SKM-1 treated with dmso at 0.1 percent for 144 hours (cell line): ENCODE measurements around the gene ST3GAL3.

ENCODE experiments used
- DNase-seq: peaks from one replicate; lab custom pipeline; 2025; ENCODE audit not compliant: unreplicated experiment; lab: John Stamatoyannopoulos, UW

The ST3GAL3 gene

GRCh38 chr1:43847882-43848281 lies 140.5 kb downstream of the ST3GAL3 start:
- no peak for DNase-seq

GRCh38 chr1:43849670-43850069 lies 142.3 kb downstream of the ST3GAL3 start:
- no peak for DNase-seq

DNA sequence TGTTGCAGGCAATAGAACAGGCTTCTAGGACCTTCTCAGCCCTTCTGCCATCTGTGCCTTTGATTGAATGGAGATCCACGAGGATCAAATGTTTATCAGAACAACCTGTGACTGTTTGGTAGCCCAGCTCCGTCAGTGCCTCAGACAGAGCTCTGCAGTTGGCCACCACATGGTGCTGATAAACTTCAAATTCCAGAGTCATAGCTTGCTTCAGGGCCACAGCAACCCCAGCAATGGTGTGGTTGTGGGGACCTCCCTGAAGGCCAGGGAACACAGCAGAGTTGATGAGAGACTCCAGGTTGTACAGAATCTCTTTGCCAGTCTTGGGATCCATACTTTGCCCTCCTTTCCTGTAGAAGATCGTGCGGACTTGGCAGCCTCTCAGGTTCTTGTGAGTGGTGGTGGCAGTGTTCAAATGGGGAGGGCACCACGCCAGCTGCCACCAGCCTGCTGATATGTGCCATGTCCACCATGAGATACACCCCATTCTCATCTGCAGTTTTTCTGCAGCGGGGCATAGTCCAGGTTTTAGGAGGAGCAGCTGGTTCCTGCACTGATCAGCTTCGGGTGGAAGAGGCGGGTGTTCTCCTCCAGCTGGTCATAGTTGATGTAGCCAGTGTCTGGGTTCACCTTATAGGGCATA lies 143.4 kb downstream of the ST3GAL3 start:
- no peak for DNase-seq

- DNase-seq, result no peak
These were observed 144.4 kb downstream of the ST3GAL3 start for GRCh38 chr1:43851561-43852338.

DNA sequence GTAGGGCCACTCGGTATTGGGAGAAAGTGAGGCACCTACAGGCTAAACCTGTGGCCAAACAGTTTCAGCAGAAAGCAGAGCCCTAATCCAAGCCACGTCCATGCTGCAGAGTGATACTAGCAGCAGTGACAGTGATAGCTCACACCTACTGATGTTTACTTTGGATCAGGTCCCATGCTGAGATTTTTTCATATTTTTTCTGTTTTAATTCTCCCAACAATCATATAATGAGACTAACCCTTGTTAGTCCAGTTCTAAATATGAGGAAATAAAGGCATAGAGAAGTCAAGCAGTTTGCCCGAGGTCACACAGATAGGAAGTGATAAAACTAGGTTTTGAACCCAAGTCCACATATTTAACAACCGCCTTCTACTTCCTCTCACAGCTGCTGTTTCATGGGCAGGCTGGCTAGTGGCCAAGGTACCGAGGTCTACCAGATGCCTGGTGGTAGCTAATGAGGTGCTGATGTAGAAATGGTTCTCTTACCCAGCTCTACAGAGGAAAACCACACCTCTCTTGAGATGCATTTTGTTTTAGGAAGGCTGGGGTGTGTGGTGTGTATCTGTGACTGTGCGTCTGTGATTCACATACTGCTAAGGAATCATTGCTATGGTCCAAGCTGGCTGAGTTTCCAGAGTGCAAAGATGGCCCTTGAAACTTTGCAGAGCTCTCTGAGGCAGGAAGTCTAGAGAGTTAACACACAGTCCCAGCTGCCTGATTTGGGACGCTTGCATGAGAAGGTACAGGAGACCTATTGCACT lies 146.0 kb downstream of the ST3GAL3 start:
- peak; percentile 94 for DNase-seq

DNA sequence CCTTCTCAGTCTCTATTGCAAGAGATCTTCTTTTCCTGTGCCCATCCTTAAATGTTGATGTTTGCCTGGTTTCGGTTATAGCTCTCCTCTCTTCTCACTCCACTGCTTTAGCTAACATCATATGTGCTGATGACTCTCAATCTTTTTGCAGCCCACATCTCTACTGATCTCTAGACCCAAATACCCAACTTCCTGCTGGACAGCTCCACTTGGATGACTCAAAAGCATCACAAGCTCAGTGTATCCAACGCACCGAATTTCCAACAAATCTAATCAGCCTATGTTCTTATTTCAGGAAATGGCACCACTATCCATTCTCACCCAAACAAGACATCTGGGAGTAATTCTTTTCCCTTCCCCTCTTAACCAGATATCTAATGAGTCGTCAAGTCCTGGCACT lies 147.1 kb downstream of the ST3GAL3 start:
- no peak for DNase-seq

GRCh38 chr1:43856188-43856587 lies 148.9 kb downstream of the ST3GAL3 start:
- no peak for DNase-seq

DNA sequence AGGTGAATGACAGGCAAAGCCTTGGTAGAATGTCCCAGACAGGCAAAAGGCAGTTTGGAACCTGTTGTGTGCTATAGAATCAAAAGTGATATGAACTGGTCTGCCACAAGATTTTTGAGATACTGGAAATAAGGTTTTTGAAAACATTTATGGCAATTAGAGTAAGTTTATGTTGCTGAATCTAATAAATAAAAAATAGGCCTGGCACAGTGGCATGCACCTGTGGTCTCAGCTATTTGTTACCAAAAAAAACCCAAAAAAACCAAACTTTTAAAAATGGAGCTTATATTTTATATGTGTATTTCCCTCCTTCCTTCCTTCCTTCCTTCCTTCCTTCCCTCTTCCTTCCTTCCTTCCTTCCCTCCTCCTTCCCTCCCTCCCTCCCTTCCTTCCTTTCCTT lies 149.8 kb downstream of the ST3GAL3 start:
- no peak for DNase-seq

DNA sequence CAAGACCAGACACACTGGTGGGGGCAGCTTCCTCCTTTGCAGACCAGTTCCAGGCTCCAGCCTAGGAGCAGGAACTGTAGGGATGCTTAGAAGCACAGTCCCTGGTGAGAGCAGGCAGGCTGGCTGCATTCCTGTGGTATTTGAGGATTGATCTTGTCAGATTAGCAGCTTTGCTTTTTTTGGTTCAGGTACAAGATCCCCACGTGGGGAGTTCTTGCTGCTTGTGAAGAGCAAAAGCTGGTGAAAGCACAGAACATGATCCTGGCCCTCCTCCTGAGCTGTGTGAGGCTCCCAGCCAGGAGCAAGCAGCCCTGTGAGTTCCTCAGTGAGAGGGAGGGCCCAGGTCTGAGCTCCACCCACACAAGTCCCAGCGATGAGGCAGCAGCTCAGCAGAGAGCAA lies 151.0 kb downstream of the ST3GAL3 start:
- DNase-seq, result no peak

DNA sequence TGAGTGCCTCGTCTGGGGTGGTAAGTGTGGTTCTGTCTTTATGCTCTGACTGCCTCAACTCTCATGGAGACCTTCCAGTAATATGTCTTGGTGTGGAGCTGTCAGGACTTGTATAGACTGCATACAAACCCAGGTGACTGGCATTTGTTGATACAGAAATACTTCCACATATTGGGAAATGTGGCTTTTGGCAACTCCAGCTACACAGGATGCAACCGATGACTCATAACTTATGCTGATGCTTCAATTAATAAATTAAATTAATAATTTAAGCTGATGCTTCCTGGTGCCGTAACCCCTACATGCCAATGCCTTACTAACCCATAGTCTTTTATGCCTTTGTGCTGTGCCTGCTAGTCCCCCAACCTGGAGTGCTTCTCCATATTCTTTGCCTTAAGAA lies 154.0 kb downstream of the ST3GAL3 start:
- DNase-seq, result no peak

DNA sequence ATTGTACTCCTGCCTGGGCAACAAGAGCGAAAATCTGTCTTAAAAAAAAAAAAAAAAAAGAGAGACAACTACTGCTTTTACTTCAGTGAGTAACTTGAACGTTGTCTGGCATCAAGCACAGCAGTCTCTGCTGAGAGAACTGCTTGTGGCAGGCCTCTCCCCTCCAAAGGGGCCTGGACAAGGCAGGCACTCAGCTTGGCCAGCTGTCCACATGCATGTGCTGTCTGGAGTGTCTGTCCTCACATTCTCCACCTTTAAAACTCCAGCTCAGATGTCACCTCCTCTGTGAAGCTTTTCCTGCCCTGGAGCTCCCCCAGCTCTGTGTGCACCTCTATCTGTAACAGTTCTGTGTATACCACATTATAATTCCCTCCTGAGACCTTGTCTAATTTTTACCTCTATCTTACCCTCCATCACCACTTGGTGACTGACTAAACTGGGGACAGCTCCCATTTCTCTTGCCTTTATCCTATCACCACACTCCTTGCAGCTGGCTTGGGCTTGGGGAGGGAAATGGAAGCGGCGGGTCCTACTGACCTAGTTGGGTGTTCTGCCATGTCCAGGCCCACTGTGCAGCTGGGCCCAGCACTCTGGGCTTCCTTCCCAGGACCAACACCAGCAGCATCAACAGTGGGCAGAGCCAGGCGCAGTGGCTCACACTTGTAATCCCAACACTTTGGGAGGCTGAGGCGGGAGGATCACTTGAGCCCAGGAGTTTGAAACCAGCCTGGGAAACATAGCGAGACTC lies 154.8 kb downstream of the ST3GAL3 start:
- DNase-seq, result no peak

DNA sequence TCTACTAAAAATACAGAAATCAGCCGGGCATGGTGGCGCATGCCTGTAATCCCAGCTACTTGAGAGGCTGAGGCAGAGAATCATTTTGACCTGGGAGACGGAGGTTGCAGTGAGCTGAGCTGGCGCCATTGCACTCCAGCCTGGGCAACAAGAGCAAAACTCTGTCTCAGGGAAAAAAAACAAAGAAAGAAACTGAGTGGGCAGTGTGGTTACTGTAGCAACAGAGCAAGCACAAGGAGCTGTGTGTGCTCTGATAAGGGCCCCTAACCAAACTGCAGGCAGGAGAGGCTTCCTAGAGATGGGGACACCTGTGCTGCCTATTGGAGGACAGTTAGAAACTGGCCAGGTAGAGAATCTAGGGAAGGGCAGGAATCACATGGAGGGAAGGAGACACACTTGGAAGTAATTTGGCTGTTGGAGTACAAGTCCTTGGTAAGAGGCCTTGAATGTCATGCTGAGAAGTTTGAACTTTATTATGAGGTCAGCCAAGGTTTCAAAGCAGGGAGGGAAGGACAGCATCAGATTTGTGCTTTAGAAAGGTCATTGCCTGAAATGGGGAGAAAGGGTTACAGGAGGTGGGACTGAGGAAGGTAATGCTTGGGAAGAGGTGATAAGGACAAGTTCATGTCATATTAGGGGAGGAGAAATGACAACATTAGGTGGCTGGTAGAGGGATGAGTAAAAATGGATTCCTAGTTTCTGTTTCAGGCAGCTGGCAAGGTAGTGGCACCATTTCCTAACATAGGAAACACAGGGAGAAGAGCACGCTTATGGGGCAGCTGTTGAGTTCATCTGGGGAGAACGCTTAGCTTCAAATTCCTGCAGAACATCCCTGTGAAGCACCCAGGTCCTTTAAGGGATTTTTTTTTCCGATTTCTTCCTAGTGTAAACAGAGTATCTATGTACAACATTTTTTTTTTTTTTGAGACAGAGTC lies 157.0 kb downstream of the ST3GAL3 start:
- DNase-seq, result no peak

DNA sequence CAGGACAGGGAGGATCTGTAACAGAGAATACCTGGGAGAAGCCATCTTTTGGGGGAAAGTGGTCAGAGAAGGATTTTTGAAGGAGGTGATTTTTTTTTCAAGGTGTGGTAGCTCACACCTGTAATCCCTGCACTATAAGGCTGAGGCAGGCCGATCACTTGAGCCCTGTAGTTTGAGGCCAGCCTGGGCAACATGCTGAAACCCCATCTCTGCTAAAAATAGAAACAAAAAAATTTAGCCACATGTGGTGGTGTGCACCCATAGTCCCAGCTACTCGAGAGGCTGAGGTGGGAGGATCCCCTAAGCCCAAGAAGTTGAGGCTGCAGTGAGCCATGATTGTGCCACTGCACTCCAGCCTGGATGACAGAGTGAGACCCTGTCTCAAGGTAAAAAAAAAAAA lies 158.9 kb downstream of the ST3GAL3 start:
- DNase-seq, result no peak

- no peak for DNase-seq
These were observed 160.8 kb downstream of the ST3GAL3 start for GRCh38 chr1:43867976-43868740.

- no peak for DNase-seq
These were observed 161.4 kb downstream of the ST3GAL3 start for GRCh38 chr1:43868741-43869067.

GRCh38 chr1:43870306-43870705 lies 163.0 kb downstream of the ST3GAL3 start:
- DNase-seq, result no peak

DNA sequence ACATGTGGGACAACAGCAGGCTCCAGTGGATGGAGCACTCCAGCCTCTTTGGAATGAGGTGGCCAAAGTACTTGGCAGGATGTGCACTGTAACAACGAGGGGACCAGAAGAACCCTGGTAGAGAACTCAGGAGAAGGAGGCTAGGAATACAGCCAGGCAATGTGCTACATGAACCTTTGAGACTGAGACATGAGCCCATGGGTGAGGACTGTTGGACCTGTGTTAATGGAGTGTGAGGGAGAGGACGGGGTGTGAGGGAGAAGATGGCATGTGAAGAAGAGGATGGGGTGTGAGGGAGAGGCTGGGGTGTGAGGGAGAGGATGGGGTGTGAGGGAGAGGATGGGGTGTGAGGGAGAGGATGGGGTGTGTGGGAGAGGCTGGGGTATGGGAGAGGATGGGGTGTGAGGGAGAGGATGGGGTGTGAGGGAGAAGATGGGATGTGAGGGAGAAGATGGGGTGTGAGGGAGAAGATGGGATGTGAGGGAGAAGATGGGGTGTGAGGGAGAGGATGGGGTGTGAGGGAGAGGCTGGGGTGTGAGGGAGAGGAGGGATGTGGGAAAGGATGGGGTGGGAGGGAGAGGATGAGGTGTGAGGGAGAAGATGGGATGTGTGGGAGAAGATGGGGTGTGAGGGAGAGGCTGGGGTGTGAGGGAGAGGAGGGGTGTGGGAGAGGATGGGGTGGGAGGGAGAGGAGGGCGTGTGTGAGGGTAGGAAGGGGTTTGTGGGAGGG lies 164.0 kb downstream of the ST3GAL3 start:
- no peak for DNase-seq

GRCh38 chr1:43872280-43872679 lies 164.9 kb downstream of the ST3GAL3 start:
- DNase-seq, result no peak

GRCh38 chr1:43873851-43874250 lies 166.5 kb downstream of the ST3GAL3 start:
- no peak for DNase-seq
